Fibroblast of lung (primary cell): Measurements from ENCODE around the gene FOXD4L6.
"Not testable (repeated sequence)": the region's sequence is repeated elsewhere in the genome, so short reads cannot be mapped to it uniquely, and the experiment has no call there.

ENCODE experiments used
- EZH2 ChIP-seq: IDR thresholded peaks from 2 replicates; pipeline ENCODE4 v1.5.1; 2012; ENCODE audit warnings: low read length, control low read depth, mild to moderate bottlenecking; ENCODE audit errors: missing control alignments
- TF ChIP-seq, protein P1 (sequence below), 2 donors: IDR thresholded peaks in 1 of 2; conservative IDR thresholded peaks in 1 of 2; 1 replicate in 1 of 2; 2 replicates in 1 of 2; pipeline ENCODE4 v1.5.1; 2011 to 2012; ENCODE audit warnings: low read length in 2 of 2, control low read depth in 1 of 2, inconsistent platforms in 1 of 2, low read depth in 1 of 2, mild to moderate bottlenecking in 1 of 2

DNA sequence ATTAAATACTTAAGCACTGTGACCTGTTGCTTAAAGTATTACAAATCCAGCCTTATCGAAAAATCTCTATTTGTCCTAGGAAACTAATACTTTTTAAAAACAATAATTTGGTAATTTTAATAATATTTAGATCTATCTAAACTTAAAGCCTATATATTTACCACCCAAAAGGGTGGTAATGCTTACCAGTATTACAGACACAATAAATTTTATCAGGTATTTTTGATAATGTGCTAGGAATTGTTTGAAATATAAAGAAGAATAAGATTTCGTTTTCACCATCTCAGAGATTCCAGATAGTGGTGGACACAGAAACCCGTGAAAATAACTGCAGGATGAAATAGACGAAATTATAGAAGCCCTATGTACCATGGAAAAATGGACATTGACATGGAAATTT lies 7.8 kb downstream of the FOXD4L6 start:
- not testable (repeated sequence) for TF ChIP-seq EZH2
- TF ChIP-seq, protein P1, sequence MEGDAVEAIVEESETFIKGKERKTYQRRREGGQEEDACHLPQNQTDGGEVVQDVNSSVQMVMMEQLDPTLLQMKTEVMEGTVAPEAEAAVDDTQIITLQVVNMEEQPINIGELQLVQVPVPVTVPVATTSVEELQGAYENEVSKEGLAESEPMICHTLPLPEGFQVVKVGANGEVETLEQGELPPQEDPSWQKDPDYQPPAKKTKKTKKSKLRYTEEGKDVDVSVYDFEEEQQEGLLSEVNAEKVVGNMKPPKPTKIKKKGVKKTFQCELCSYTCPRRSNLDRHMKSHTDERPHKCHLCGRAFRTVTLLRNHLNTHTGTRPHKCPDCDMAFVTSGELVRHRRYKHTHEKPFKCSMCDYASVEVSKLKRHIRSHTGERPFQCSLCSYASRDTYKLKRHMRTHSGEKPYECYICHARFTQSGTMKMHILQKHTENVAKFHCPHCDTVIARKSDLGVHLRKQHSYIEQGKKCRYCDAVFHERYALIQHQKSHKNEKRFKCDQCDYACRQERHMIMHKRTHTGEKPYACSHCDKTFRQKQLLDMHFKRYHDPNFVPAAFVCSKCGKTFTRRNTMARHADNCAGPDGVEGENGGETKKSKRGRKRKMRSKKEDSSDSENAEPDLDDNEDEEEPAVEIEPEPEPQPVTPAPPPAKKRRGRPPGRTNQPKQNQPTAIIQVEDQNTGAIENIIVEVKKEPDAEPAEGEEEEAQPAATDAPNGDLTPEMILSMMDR (conservative IDR thresholded peaks at IDR 0.05 in 1 of 2, IDR thresholded peaks at IDR 0.05 in 1 of 2; ENCODE audit: low read depth in 1 of 2, low read length in 2 of 2) = not testable (repeated sequence)
